H9 (cell line): ENCODE results near the gene PLAAT1. TPM values are rescaled to one million over a fixed set of nuclear protein-coding genes. Genes with fewer than 3 reads are reported as not detected.

Source experiments
- DNase-seq: peaks from one replicate; pipeline ENCODE4 v3.0.0-alpha.2; 2017
- H2AFZ ChIP-seq: one replicate; pipeline ENCODE4 v1.6.1; 2013; ENCODE audit warnings: mild to moderate bottlenecking, low read length, control low read depth, moderate library complexity
- H2AK5ac ChIP-seq: 2 replicates; pipeline ENCODE4 v1.6.1; 2013; ENCODE audit warnings: low read length, control low read depth, mixed read lengths; ENCODE audit not compliant: insufficient read length
- H2BK120ac ChIP-seq: one replicate; pipeline ENCODE4 v1.6.1; 2013; ENCODE audit warnings: low read depth, mild to moderate bottlenecking, low read length, control low read depth, inconsistent platforms; ENCODE audit not compliant: poor library complexity, severe bottlenecking
- H2BK12ac ChIP-seq: 2 replicates; pipeline ENCODE4 v1.6.1; 2013; ENCODE audit warnings: low read length, control low read depth, mixed read lengths, low read depth; ENCODE audit not compliant: insufficient read length
- H2BK15ac ChIP-seq: 2 replicates; pipeline ENCODE4 v1.6.1; 2013; ENCODE audit warnings: low read depth, low read length, control low read depth
- H2BK20ac ChIP-seq: one replicate; pipeline ENCODE4 v1.6.1; 2013; ENCODE audit warnings: low read depth, mild to moderate bottlenecking, low read length, control low read depth, inconsistent platforms; ENCODE audit not compliant: poor library complexity, severe bottlenecking
- H2BK5ac ChIP-seq: 2 replicates; pipeline ENCODE4 v1.6.1; 2013; ENCODE audit warnings: low read length, control low read depth, mixed read lengths; ENCODE audit not compliant: insufficient read length
- H3K14ac ChIP-seq: 2 replicates; pipeline ENCODE4 v1.6.1; 2013; ENCODE audit warnings: low read length, control low read depth; ENCODE audit not compliant: insufficient read depth
- H3K18ac ChIP-seq: 2 replicates; pipeline ENCODE4 v1.6.1; 2013; ENCODE audit warnings: low read depth, mild to moderate bottlenecking, mixed read lengths, low read length, control low read depth; ENCODE audit not compliant: insufficient read length
- H3K23ac ChIP-seq: 2 replicates; pipeline ENCODE4 v1.6.1; 2013; ENCODE audit warnings: low read length, control low read depth, mixed read lengths, low read depth; ENCODE audit not compliant: insufficient read length
- H3K23me2 ChIP-seq: 2 replicates; pipeline ENCODE4 v1.6.1; 2013; ENCODE audit warnings: low read depth, mild to moderate bottlenecking, mixed read lengths, low read length, control low read depth; ENCODE audit not compliant: insufficient read length, poor library complexity, severe bottlenecking
- H3K27ac ChIP-seq: 2 replicates; pipeline ENCODE4 v1.5.1; 2013; ENCODE audit warnings: low read length, control low read depth, mixed read lengths, low read depth; ENCODE audit not compliant: insufficient read length
- H3K27me3 ChIP-seq: 2 replicates; pipeline ENCODE4 v1.6.1; 2013; ENCODE audit warnings: low read length, control low read depth, inconsistent platforms; ENCODE audit not compliant: insufficient read depth
- H3K4ac ChIP-seq: 2 replicates; pipeline ENCODE4 v1.6.1; 2013; ENCODE audit warnings: low read depth, mild to moderate bottlenecking, control low read depth, inconsistent platforms, low read length, moderate library complexity
- H3K4me1 ChIP-seq: 2 replicates; pipeline ENCODE4 v1.6.1; 2013; ENCODE audit warnings: low read length, control low read depth, inconsistent platforms; ENCODE audit not compliant: insufficient read depth
- H3K4me2 ChIP-seq: 2 replicates; pipeline ENCODE4 v1.6.1; 2013; ENCODE audit warnings: low read length, control low read depth, mixed read lengths; ENCODE audit not compliant: insufficient read length, insufficient read depth
- H3K56ac ChIP-seq: 2 replicates; pipeline ENCODE4 v1.6.1; 2013; ENCODE audit warnings: low read depth, mild to moderate bottlenecking, mixed read lengths, low read length, control low read depth; ENCODE audit not compliant: insufficient read length
- H3K79me1 ChIP-seq: 2 replicates; pipeline ENCODE4 v1.6.1; 2013; ENCODE audit warnings: low read depth, mild to moderate bottlenecking, moderate library complexity, low read length, control low read depth, inconsistent platforms; ENCODE audit not compliant: insufficient read depth, poor library complexity, severe bottlenecking
- H3K79me2 ChIP-seq: 2 replicates; pipeline ENCODE4 v1.6.1; 2013; ENCODE audit warnings: low read length, control low read depth, inconsistent platforms; ENCODE audit not compliant: insufficient read depth
- H3K9ac ChIP-seq: 2 replicates; pipeline ENCODE4 v1.6.1; 2013; ENCODE audit warnings: low read length, control low read depth, mixed read lengths; ENCODE audit not compliant: insufficient read length; ENCODE audit errors: extremely low read depth
- H3K9me3 ChIP-seq: one replicate; pipeline ENCODE4 v1.6.1; 2013; ENCODE audit warnings: low read depth, low read length, inconsistent platforms; ENCODE audit not compliant: control insufficient read depth
- H3T11ph ChIP-seq: one replicate; pipeline ENCODE4 v1.6.1; 2013; ENCODE audit warnings: mild to moderate bottlenecking, low read length, control low read depth, inconsistent platforms
- H4K20me1 ChIP-seq: one replicate; pipeline ENCODE4 v1.6.1; 2013; ENCODE audit not compliant: control insufficient read depth, insufficient read length, insufficient read depth
- H4K5ac ChIP-seq: 2 replicates; pipeline ENCODE4 v1.6.1; 2013; ENCODE audit warnings: low read depth, mild to moderate bottlenecking, mixed read lengths, low read length, control low read depth; ENCODE audit not compliant: insufficient read length
- H4K8ac ChIP-seq: replicated peaks from 2 replicates; pipeline ENCODE4 v1.6.1; 2013; ENCODE audit warnings: low read length, control low read depth, mixed read lengths, low read depth; ENCODE audit not compliant: insufficient read length
- H4K91ac ChIP-seq: 2 replicates; pipeline ENCODE4 v1.6.1; 2013; ENCODE audit warnings: low read depth, mild to moderate bottlenecking, moderate library complexity, mixed read lengths, low read length, control low read depth; ENCODE audit not compliant: insufficient read length
- H3K27ac Mint-ChIP-seq, 3 experiments: 2 replicates in 2 of 3; 3 replicates in 1 of 3; pipeline ENCODE4 v1.8.0; 2020 to 2021; ENCODE audit warnings: mixed read lengths in 3 of 3, mild to moderate bottlenecking in 1 of 3, moderate library complexity in 1 of 3
- H3K27me3 Mint-ChIP-seq: 2 replicates; pipeline ENCODE4 v1.8.0; 2021; ENCODE audit warnings: low read depth, mild to moderate bottlenecking, moderate library complexity, mixed read lengths
- H3K36me3 Mint-ChIP-seq, 3 experiments: 2 replicates in 2 of 3; 3 replicates in 1 of 3; pipeline ENCODE4 v1.8.0; 2020 to 2021; ENCODE audit warnings: low read depth in 3 of 3, mixed read lengths in 3 of 3; ENCODE audit not compliant: insufficient read depth in 1 of 3
- H3K4me1 Mint-ChIP-seq, 2 experiments: 2 replicates each; pipeline ENCODE4 v1.8.0; 2020; ENCODE audit warnings: mixed read lengths in 2 of 2
- H3K4me3 Mint-ChIP-seq, 2 experiments: 2 replicates in 1 of 2; 3 replicates in 1 of 2; pipeline ENCODE4 v1.8.0; 2020 to 2021; ENCODE audit warnings: mild to moderate bottlenecking in 2 of 2, mixed read lengths in 2 of 2, moderate library complexity in 1 of 2
- H3K9me3 Mint-ChIP-seq, 2 experiments: 2 replicates in 1 of 2; 3 replicates in 1 of 2; pipeline ENCODE4 v1.8.0; 2020; ENCODE audit warnings: mild to moderate bottlenecking in 2 of 2, mixed read lengths in 2 of 2, moderate library complexity in 1 of 2
- WGBS: extraction: QIAGEN DNeasy Blood & Tissue Kit; methylation state at CpG from one replicate; pipeline ENCODE4 v1.1.7; 2013; ENCODE audit warnings: missing lambda C conversion rate, low lambda C conversion rate, mixed read lengths; ENCODE audit not compliant: insufficient read length; ENCODE audit errors: extremely low coverage; 5-methylcytosine and 5-hydroxymethylcytosine counted together
- total RNA-seq: library from RNA; stranded (reverse); gene quantifications from 2 replicates; pipeline ENCODE4 v1.2.1, GENCODE V29; 2021
- TF ChIP-seq, protein P1 (sequence below): fragments of 200-600 bp; sonication (generic); conservative IDR thresholded peaks from 3 replicates; pipeline ENCODE4 v1.8.0; 2021; ENCODE audit warnings: antibody characterized with exemption, mild to moderate bottlenecking

PLAAT1 gene
- total RNA-seq, 1 experiment from 2014 or later, result 4.4 TPM

DNA sequence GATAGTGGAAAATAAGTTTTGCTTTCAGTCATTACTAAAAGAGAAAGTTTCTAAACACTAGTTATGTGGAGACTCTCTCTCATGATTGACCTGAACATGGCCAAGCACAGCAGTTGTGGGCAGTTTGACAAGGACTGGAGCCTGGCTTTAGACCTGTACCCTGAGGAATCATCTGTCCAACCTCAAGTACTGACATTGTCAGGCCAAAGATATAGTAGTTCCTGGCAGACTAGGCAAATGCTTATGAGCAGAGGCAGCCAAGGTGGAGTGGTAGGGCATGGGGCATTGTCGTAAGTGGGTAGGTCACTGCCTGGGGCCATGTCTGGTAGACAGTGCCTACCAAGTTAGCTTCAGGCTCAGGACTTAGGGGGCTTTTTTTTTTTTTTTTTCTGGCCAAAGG lies 20.9 kb downstream of the PLAAT1 start:
- no peak overlapping the region for H3K14ac ChIP-seq
- H3K23me2 ChIP-seq, result no peaks in the 10 kb centered on the region
- WGBS, result no CpG with 5 or more reads among the region's 1 CpG
- H4K91ac ChIP-seq, result no peak overlapping the region
- no peaks in the 10 kb centered on the region for H3K9me3 ChIP-seq
- Mint-ChIP-seq H3K4me1 (no peaks in the 10 kb centered on the region), H3K27me3 (no peaks in the 10 kb centered on the region), H3K27ac (no peak overlapping the region), H3K9me3 (no peaks in the 10 kb centered on the region), H3K4me3 (no peak overlapping the region), H3K36me3 (peaks cover 0 to 14% (median 0%) of the 10 kb centered on the region in 3 experiments; a peak in 4 of 7 replicates)
- no peak overlapping the region for H4K8ac ChIP-seq
- H3K27me3 ChIP-seq, result no peaks in the 10 kb centered on the region
- H3K56ac ChIP-seq, result no peak overlapping the region
- H2BK5ac ChIP-seq, result no peak overlapping the region
- no peak for DNase-seq
- H3K79me2 ChIP-seq, result no peaks in the 10 kb centered on the region
- H3K4me2 ChIP-seq, result no peak overlapping the region
- H2AK5ac ChIP-seq, result no peak overlapping the region
- H3K23ac ChIP-seq, result no peak overlapping the region
- no peak overlapping the region for H2BK12ac ChIP-seq
- no peak overlapping the region for H3K27ac ChIP-seq
- TF ChIP-seq, protein P1, sequence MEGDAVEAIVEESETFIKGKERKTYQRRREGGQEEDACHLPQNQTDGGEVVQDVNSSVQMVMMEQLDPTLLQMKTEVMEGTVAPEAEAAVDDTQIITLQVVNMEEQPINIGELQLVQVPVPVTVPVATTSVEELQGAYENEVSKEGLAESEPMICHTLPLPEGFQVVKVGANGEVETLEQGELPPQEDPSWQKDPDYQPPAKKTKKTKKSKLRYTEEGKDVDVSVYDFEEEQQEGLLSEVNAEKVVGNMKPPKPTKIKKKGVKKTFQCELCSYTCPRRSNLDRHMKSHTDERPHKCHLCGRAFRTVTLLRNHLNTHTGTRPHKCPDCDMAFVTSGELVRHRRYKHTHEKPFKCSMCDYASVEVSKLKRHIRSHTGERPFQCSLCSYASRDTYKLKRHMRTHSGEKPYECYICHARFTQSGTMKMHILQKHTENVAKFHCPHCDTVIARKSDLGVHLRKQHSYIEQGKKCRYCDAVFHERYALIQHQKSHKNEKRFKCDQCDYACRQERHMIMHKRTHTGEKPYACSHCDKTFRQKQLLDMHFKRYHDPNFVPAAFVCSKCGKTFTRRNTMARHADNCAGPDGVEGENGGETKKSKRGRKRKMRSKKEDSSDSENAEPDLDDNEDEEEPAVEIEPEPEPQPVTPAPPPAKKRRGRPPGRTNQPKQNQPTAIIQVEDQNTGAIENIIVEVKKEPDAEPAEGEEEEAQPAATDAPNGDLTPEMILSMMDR, result no peak
- H2BK120ac ChIP-seq, result no peak overlapping the region
- H2BK20ac ChIP-seq, result no peak overlapping the region
- no peak overlapping the region for H3K9ac ChIP-seq
- no peaks in the 10 kb centered on the region for H3K4me1 ChIP-seq
- no peaks in the 10 kb centered on the region for H4K20me1 ChIP-seq
- no peak overlapping the region for H2AFZ ChIP-seq
- no peak overlapping the region for H4K5ac ChIP-seq
- H3K4ac ChIP-seq, result no peak overlapping the region
- H3K18ac ChIP-seq, result no peak overlapping the region
- H2BK15ac ChIP-seq, result no peak overlapping the region
- H3K79me1 ChIP-seq, result no peaks in the 10 kb centered on the region
- H3T11ph ChIP-seq, result no peak overlapping the region
